ENCODE results near the gene REG1B. TPM values are rescaled to one million over a fixed set of nuclear protein-coding genes. Genes with fewer than 3 reads are reported as not detected.
A peak's percentile ranks its signal among the peaks of the same experiment; 100 is the strongest.

REG1B gene
- total RNA-seq, 1 experiment from 2014 or later: not detected

DNA sequence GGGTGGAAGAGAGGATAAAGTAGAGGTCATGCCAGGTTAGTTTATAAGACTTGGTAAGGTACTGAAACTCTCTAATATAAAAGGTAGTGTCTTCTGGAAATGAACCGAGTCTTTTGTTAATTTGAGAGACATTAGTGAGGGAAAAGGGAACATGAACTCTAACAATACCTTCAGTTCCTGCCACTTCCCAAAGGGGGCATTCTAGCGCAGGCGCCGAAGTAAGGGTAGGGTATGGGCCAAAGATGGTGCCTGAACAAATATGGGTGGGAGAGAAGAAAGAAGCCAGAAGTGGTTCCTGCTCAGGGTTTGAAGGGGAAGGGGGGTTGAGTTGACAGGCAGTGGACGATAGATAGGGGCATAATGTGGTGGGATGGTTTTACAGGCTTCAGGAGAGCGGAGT is 10.1 kb upstream of the REG1B start:
- WGBS (ENCODE audit: extremely low coverage, insufficient read length, low lambda C conversion rate): no CpG with 5 or more reads among the region's 6 CpGs
- Histone ChIP-seq H2AFZ (ENCODE audit: low read length) (no peak overlapping the region), H4K20me1 (ENCODE audit: control insufficient read depth, insufficient read depth, insufficient read length) (no peaks in the 10 kb centered on the region), H3K9ac (ENCODE audit: extremely low read depth, insufficient read length, low read length) (no peak overlapping the region), H3K27ac (ENCODE audit: insufficient read length, low read depth, low read length) (no peak overlapping the region), H4K8ac (replicated peaks; ENCODE audit: insufficient read length, low read depth, low read length) (no peak overlapping the region), H3K14ac (ENCODE audit: insufficient read depth, low read length) (no peak overlapping the region), H3T11ph (ENCODE audit: low read length) (no peak overlapping the region), H3K79me2 (ENCODE audit: insufficient read depth, low read length) (no peaks in the 10 kb centered on the region), H2BK20ac (ENCODE audit: low read depth, low read length, poor library complexity, severe bottlenecking) (no peak overlapping the region), H2BK5ac (ENCODE audit: insufficient read length, low read length) (no peak overlapping the region), H2BK120ac (ENCODE audit: low read depth, low read length, poor library complexity, severe bottlenecking) (no peak overlapping the region), H2AK5ac (ENCODE audit: insufficient read length, low read length) (no peak overlapping the region), H2BK12ac (ENCODE audit: insufficient read length, low read depth, low read length) (no peak overlapping the region), H3K4me2 (ENCODE audit: insufficient read depth, insufficient read length, low read length) (no peak overlapping the region), H3K27me3 (ENCODE audit: insufficient read depth, low read length) (no peaks in the 10 kb centered on the region), H3K56ac (ENCODE audit: insufficient read length, low read depth, low read length) (no peak overlapping the region), H3K23me2 (ENCODE audit: insufficient read length, low read depth, low read length, poor library complexity, severe bottlenecking) (no peaks in the 10 kb centered on the region), H3K23ac (ENCODE audit: insufficient read length, low read depth, low read length) (no peak overlapping the region), H3K4ac (ENCODE audit: low read depth, low read length) (no peak overlapping the region), H4K91ac (ENCODE audit: insufficient read length, low read depth, low read length) (no peak overlapping the region), H4K5ac (ENCODE audit: insufficient read length, low read depth, low read length) (no peak overlapping the region), H2BK15ac (ENCODE audit: low read depth, low read length) (no peak overlapping the region), H3K18ac (ENCODE audit: insufficient read length, low read depth, low read length) (no peak overlapping the region), H3K79me1 (ENCODE audit: insufficient read depth, low read depth, low read length, poor library complexity, severe bottlenecking) (no peaks in the 10 kb centered on the region), H3K9me3 (ENCODE audit: control insufficient read depth, low read depth, low read length) (no peaks in the 10 kb centered on the region), H3K4me1 (ENCODE audit: insufficient read depth, low read length) (no peaks in the 10 kb centered on the region)
- no peak for DNase-seq
- no peaks in the 10 kb centered on the region; the same call in 1 of the 2 replicates for H3K27me3 Mint-ChIP-seq (ENCODE audit: low read depth)
- peaks cover 0 to 2% of the 10 kb centered on the region in 2 experiments; a peak in 1 of 4 replicates for H3K4me1 Mint-ChIP-seq
- H3K27ac Mint-ChIP-seq: no peak overlapping the region
- H3K36me3 Mint-ChIP-seq (ENCODE audit: insufficient read depth in 1 of 3, low read depth in 3 of 3): no peaks in the 10 kb centered on the region; a peak in 1 of 7 replicates
- H3K4me3 Mint-ChIP-seq: no peak overlapping the region
- H3K9me3 Mint-ChIP-seq: peaks cover 10 to 13% of the 10 kb centered on the region in 2 experiments; a peak in 3 of 5 replicates
- TF ChIP-seq, protein P1, sequence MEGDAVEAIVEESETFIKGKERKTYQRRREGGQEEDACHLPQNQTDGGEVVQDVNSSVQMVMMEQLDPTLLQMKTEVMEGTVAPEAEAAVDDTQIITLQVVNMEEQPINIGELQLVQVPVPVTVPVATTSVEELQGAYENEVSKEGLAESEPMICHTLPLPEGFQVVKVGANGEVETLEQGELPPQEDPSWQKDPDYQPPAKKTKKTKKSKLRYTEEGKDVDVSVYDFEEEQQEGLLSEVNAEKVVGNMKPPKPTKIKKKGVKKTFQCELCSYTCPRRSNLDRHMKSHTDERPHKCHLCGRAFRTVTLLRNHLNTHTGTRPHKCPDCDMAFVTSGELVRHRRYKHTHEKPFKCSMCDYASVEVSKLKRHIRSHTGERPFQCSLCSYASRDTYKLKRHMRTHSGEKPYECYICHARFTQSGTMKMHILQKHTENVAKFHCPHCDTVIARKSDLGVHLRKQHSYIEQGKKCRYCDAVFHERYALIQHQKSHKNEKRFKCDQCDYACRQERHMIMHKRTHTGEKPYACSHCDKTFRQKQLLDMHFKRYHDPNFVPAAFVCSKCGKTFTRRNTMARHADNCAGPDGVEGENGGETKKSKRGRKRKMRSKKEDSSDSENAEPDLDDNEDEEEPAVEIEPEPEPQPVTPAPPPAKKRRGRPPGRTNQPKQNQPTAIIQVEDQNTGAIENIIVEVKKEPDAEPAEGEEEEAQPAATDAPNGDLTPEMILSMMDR (conservative IDR thresholded peaks at IDR 0.05): peak; percentile 37; the same call in 2 of the 3 replicates

All from H9 (cell line).